ENCODE measurements around the gene HMGB2. TPM values are rescaled to one million over a fixed set of nuclear protein-coding genes. Genes with fewer than 3 reads are reported as not detected.

Gene HMGB2
- total RNA-seq, 1 experiment from 2014 or later = 326 TPM

GRCh38 chr4:173284463-173284862 is 49.7 kb downstream of the HMGB2 start:
- Mint-ChIP-seq H3K4me1 (ENCODE audit: low read depth, unreplicated experiment) (peaks cover 14% of the 10 kb centered on the region), H3K27ac (ENCODE audit: unreplicated experiment) (no peak overlapping the region), H3K4me3 (ENCODE audit: unreplicated experiment) (no peak overlapping the region), H3K36me3 (ENCODE audit: insufficient read depth, unreplicated experiment) (no peaks in the 10 kb centered on the region), H3K9me3 (ENCODE audit: unreplicated experiment) (no peaks in the 10 kb centered on the region), H3K27me3 (ENCODE audit: insufficient read depth, unreplicated experiment) (no peaks in the 10 kb centered on the region)
- ChIA-PET POLR2A (no interaction called here), CTCF (no interaction called here)
- BruUV-seq (replicated peaks) = no TSS peak
- no peaks in the 10 kb centered on the region for H3K36me3 ChIP-seq (ENCODE audit: control insufficient read depth, insufficient read depth, low read length)
- no peak overlapping the region for H3K4me3 ChIP-seq (ENCODE audit: low read depth, low read length)
- TF ChIP-seq CTCF (IDR thresholded peaks at IDR 0.05; ENCODE audit: insufficient read depth in 1 of 2, low read depth in 1 of 2, low read length in 1 of 2, severe bottlenecking in 1 of 2, unreplicated experiment in 1 of 2) = no peak
- intact Hi-C loops (cut with micrococcal nuclease; ENCODE audit: unreplicated experiment) = no loop called here
- H3K27me3 ChIP-seq (replicated peaks; ENCODE audit: control insufficient read depth, insufficient read depth, low read length) = no peaks in the 10 kb centered on the region
- DNase-seq = no peak
- peaks cover 7% of the 10 kb centered on the region; the same call in 1 of the 2 replicates for H3K4me1 ChIP-seq
- peaks cover 14% of the 10 kb centered on the region for H3K9me3 ChIP-seq

- Mint-ChIP-seq H3K27me3 (ENCODE audit: insufficient read depth, unreplicated experiment) (no peaks in the 10 kb centered on the region), H3K27ac (ENCODE audit: unreplicated experiment) (no peak overlapping the region), H3K36me3 (ENCODE audit: insufficient read depth, unreplicated experiment) (no peaks in the 10 kb centered on the region), H3K4me3 (ENCODE audit: unreplicated experiment) (no peak overlapping the region), H3K9me3 (ENCODE audit: unreplicated experiment) (no peaks in the 10 kb centered on the region), H3K4me1 (ENCODE audit: low read depth, unreplicated experiment) (no peaks in the 10 kb centered on the region)
- intact Hi-C loops (cut with micrococcal nuclease; ENCODE audit: unreplicated experiment) = no loop called here
- Histone ChIP-seq H3K36me3 (ENCODE audit: control insufficient read depth, insufficient read depth, low read length) (no peaks in the 10 kb centered on the region), H3K9me3 (peaks cover 14% of the 10 kb centered on the region), H3K27me3 (replicated peaks; ENCODE audit: control insufficient read depth, insufficient read depth, low read length) (no peaks in the 10 kb centered on the region), H3K4me3 (ENCODE audit: low read depth, low read length) (no peak overlapping the region), H3K4me1 (no peaks in the 10 kb centered on the region)
- ChIA-PET CTCF (no interaction called here), POLR2A (no interaction called here)
- no TSS peak for BruUV-seq (replicated peaks)
- TF ChIP-seq CTCF (IDR thresholded peaks at IDR 0.05; ENCODE audit: insufficient read depth in 1 of 2, low read depth in 1 of 2, low read length in 1 of 2, severe bottlenecking in 1 of 2, unreplicated experiment in 1 of 2) = no peak
- DNase-seq = no peak
Measured at GRCh38 chr4:173282626-173283025, 51.5 kb downstream of the HMGB2 start.

- Histone ChIP-seq H3K36me3 (ENCODE audit: control insufficient read depth, insufficient read depth, low read length) (no peaks in the 10 kb centered on the region), H3K9me3 (peaks cover 14% of the 10 kb centered on the region), H3K4me1 (no peaks in the 10 kb centered on the region), H3K27me3 (replicated peaks; ENCODE audit: control insufficient read depth, insufficient read depth, low read length) (no peaks in the 10 kb centered on the region), H3K4me3 (ENCODE audit: low read depth, low read length) (no peak overlapping the region)
- no peak overlapping the region for H3K27ac Mint-ChIP-seq (ENCODE audit: unreplicated experiment)
- ChIA-PET POLR2A (no interaction called here), CTCF (no interaction called here)
- no peaks in the 10 kb centered on the region for H3K9me3 Mint-ChIP-seq (ENCODE audit: unreplicated experiment)
- intact Hi-C loops (cut with micrococcal nuclease; ENCODE audit: unreplicated experiment) = no loop called here
- DNase-seq = no peak
- H3K4me1 Mint-ChIP-seq (ENCODE audit: low read depth, unreplicated experiment) = no peaks in the 10 kb centered on the region
- no peaks in the 10 kb centered on the region for H3K36me3 Mint-ChIP-seq (ENCODE audit: insufficient read depth, unreplicated experiment)
- H3K27me3 Mint-ChIP-seq (ENCODE audit: insufficient read depth, unreplicated experiment) = no peaks in the 10 kb centered on the region
- no TSS peak for BruUV-seq (replicated peaks)
- no peak overlapping the region for H3K4me3 Mint-ChIP-seq (ENCODE audit: unreplicated experiment)
- no peak for TF ChIP-seq CTCF (IDR thresholded peaks at IDR 0.05; ENCODE audit: insufficient read depth in 1 of 2, low read depth in 1 of 2, low read length in 1 of 2, severe bottlenecking in 1 of 2, unreplicated experiment in 1 of 2)
Measured at GRCh38 chr4:173282256-173282562, 51.9 kb downstream of the HMGB2 start.

Measured in Caco-2 (cell line).